K562 (cell line): ENCODE results near the gene RNF17. TPM values are rescaled to one million over a fixed set of nuclear protein-coding genes. Genes with fewer than 3 reads are reported as not detected.

Source experiments
- ATAC-seq: fragments of 200-7000 bp; cut with Tn5 transposase; 3 replicates; pipeline ENCODE4 v1.9.1; 2020; ENCODE audit warnings: moderate library complexity
- BruUV-seq: library from RNA; stranded (reverse); fragments of 400-500 nt; replicated peaks from 2 replicates; lab custom pipeline; 2021; lab: Mats Ljungman, UMichigan
- CTCF ChIA-PET: fragments of 300-600 bp; formaldehyde crosslinking; extraction: SDS; loops from one replicate; lab custom pipeline; 2021; ENCODE audit warnings: low intra/inter-chr PET ratio; lab: Yijun Ruan, JAX
- POLR2A ChIA-PET: fragments of 300-600, 350-650 bp; sonication (Branson Sonifier 250); formaldehyde crosslinking; extraction: SDS; loops from one replicate; lab custom pipeline; 2021; ENCODE audit warnings: antibody characterized with exemption, inconsistent platforms; lab: Yijun Ruan, JAX
- DNase-seq, 4 experiments: peaks; one replicate each; pipeline versions ENCODE4 v3.0.0 to v3.0.0-alpha.2; 2011 to 2018; ENCODE audit warnings: low spot score in 3 of 4, mixed read lengths in 3 of 4; ENCODE audit errors: extremely low read depth in 1 of 4
- FAIRE-seq: peaks from 2 replicates; lab custom pipeline; 2011; peaks lifted over from hg19 to GRCh38; lab: Jason Lieb, UNC
- H2AFZ ChIP-seq: 2 replicates; pipeline ENCODE4 v1.6.0; 2011; ENCODE audit warnings: low read depth, low read length, control low read depth, inconsistent platforms
- H3K27ac ChIP-seq: fragments of 200-600 bp; 3 replicates; pipeline ENCODE4 v1.8.0; 2011; ENCODE audit warnings: low read depth, mild to moderate bottlenecking, control low read depth, inconsistent platforms, low read length, moderate library complexity, mixed read lengths; ENCODE audit errors: extremely low read depth
- H3K27me3 ChIP-seq, 2 experiments: fragments of 300-600 bp in 1 of 2; 2 replicates in 1 of 2; 3 replicates in 1 of 2; pipeline versions ENCODE4 v1.6.0 to v1.8.0; 2011; ENCODE audit warnings: inconsistent platforms in 2 of 2, low read length in 2 of 2, mild to moderate bottlenecking in 1 of 2, mixed read lengths in 1 of 2, moderate library complexity in 1 of 2; ENCODE audit not compliant: control insufficient read depth in 2 of 2, insufficient read depth in 2 of 2
- H3K36me3 ChIP-seq: fragments of 300-600 bp; 3 replicates; pipeline ENCODE4 v1.8.0; 2011; ENCODE audit warnings: mild to moderate bottlenecking, low read length, inconsistent platforms; ENCODE audit not compliant: control insufficient read depth, insufficient read depth
- H3K4me1 ChIP-seq, 2 experiments: fragments of 200-600 bp in 1 of 2; replicated peaks in 1 of 2; 2 replicates in 1 of 2; 3 replicates in 1 of 2; pipeline versions ENCODE4 v1.5.1 to v1.8.0; 2011; ENCODE audit warnings: inconsistent platforms in 2 of 2, low read length in 2 of 2, mild to moderate bottlenecking in 1 of 2, mixed read lengths in 1 of 2, moderate library complexity in 1 of 2; ENCODE audit not compliant: control insufficient read depth in 2 of 2, insufficient read depth in 2 of 2
- H3K4me2 ChIP-seq: 2 replicates; pipeline ENCODE4 v1.6.1; 2011; ENCODE audit warnings: low read length, control low read depth, inconsistent platforms, mixed read lengths; ENCODE audit not compliant: insufficient read depth
- H3K4me3 ChIP-seq: fragments of 200-600 bp; sonication (generic), shearing (Covaris generic); 2 replicates; pipeline ENCODE4 v1.5.1; 2016; ENCODE audit warnings: control low read depth, inconsistent platforms
- H3K79me2 ChIP-seq: fragments of 200-600 bp; 3 replicates; pipeline ENCODE4 v1.8.0; 2011; ENCODE audit warnings: low read length, inconsistent platforms; ENCODE audit not compliant: control insufficient read depth, insufficient read depth
- H3K9ac ChIP-seq, 2 experiments: 2 replicates each; pipeline versions ENCODE4 v1.6.0 to v1.6.1; 2011; ENCODE audit warnings: low read depth in 2 of 2, low read length in 2 of 2, control low read depth in 1 of 2, inconsistent platforms in 1 of 2, mild to moderate bottlenecking in 1 of 2, mixed read lengths in 1 of 2; ENCODE audit not compliant: insufficient read depth in 1 of 2
- H3K9me1 ChIP-seq: one replicate; pipeline ENCODE4 v1.6.0; 2011; ENCODE audit warnings: inconsistent platforms, mild to moderate bottlenecking, low read length, moderate library complexity; ENCODE audit not compliant: control insufficient read depth, insufficient read depth
- H3K9me3 ChIP-seq: replicated peaks from 2 replicates; pipeline ENCODE4 v1.5.1; 2011; ENCODE audit warnings: low read depth, low read length, inconsistent platforms; ENCODE audit not compliant: control insufficient read depth, insufficient read depth
- H4K20me1 ChIP-seq: replicated peaks from 2 replicates; pipeline ENCODE4 v1.6.1; 2011; ENCODE audit warnings: low read length, inconsistent platforms, mixed read lengths; ENCODE audit not compliant: control insufficient read depth, insufficient read depth
- CBFA2T3 ChIP-seq: fragments of 450-650 bp; IDR thresholded peaks from 2 replicates; pipeline ENCODE4 v1.6.1; 2017
- ELF4 ChIP-seq: fragments of 450-650 bp; formaldehyde crosslinking; IDR thresholded peaks from 2 replicates; pipeline ENCODE4 v1.4.0; 2022; ENCODE audit warnings: missing genetic modification characterization
- KLF1 ChIP-seq: fragments of 450-650 bp; IDR thresholded peaks from 2 replicates; pipeline ENCODE4 v1.6.1; 2016; ENCODE audit warnings: missing genetic modification characterization, missing compliant biosample characterization
- MAFG ChIP-seq: fragments of 450-650 bp; conservative IDR thresholded peaks from 2 replicates; pipeline ENCODE4 v1.6.1; 2016; ENCODE audit warnings: missing genetic modification characterization, missing compliant biosample characterization
- MECOM ChIP-seq: fragments of 250-450 bp; sonication (Bioruptor Pico); IDR thresholded peaks from 2 replicates; pipeline ENCODE4 v1.8.0; 2022; ENCODE audit warnings: inconsistent platforms
- NEUROD1 ChIP-seq: fragments of 150-350 bp; IDR thresholded peaks from 2 replicates; pipeline ENCODE4 v1.6.1; 2014; ENCODE audit warnings: borderline replicate concordance, low read length, low read depth; ENCODE audit not compliant: partially characterized antibody
- NR2C1 ChIP-seq, 2 experiments: fragments of 450-650 bp; IDR thresholded peaks; 2 replicates each; pipeline ENCODE4 v1.6.1; 2017; ENCODE audit warnings: mild to moderate bottlenecking in 2 of 2, antibody characterized with exemption in 1 of 2, inconsistent platforms in 1 of 2, missing compliant biosample characterization in 1 of 2, missing genetic modification characterization in 1 of 2
- PCBP1 ChIP-seq: fragments of 200-400 bp; formaldehyde crosslinking; IDR thresholded peaks from 2 replicates; pipeline ENCODE4 v1.6.1; 2018; ENCODE audit warnings: mild to moderate bottlenecking, low read depth, low read length; ENCODE audit not compliant: poor library complexity, severe bottlenecking
- PML ChIP-seq: IDR thresholded peaks from 2 replicates; pipeline ENCODE4 v1.6.1; 2012; ENCODE audit warnings: low read length, inconsistent platforms
- RBM17 ChIP-seq: fragments of 200-400 bp; formaldehyde crosslinking; IDR thresholded peaks from 2 replicates; pipeline ENCODE4 v1.6.1; 2017; ENCODE audit warnings: low read depth, mild to moderate bottlenecking, low read length, borderline replicate concordance
- TEAD2 ChIP-seq: fragments of 450-650 bp; IDR thresholded peaks from 2 replicates; pipeline ENCODE4 v1.6.1; 2016; ENCODE audit warnings: missing genetic modification characterization, control low read depth, missing compliant biosample characterization
- ZC3H8 ChIP-seq: fragments of 450-650 bp; IDR thresholded peaks from 2 replicates; pipeline ENCODE4 v1.6.1; 2017
- ZNF354B ChIP-seq: fragments of 250-450 bp; sonication (Bioruptor Pico); IDR thresholded peaks from 2 replicates; pipeline ENCODE4 v1.4.0; 2020
- WGBS: fragments of 100-300 bp; shearing (Covaris generic); methylation state at CpG from one replicate; pipeline ENCODE4 v1.1.6; 2016; ENCODE audit warnings: low coverage, mixed read lengths; ENCODE audit not compliant: insufficient coverage; ENCODE audit errors: missing lambda C conversion rate; 5-methylcytosine and 5-hydroxymethylcytosine counted together
- in situ Hi-C: fragments of 300-500 bp; cut with MboI; formaldehyde crosslinking; loops from 4 replicates; pipeline ENCODE4 v1.15.0; 2018; ENCODE audit warnings: inconsistent platforms, mixed read lengths
- intact Hi-C: fragments of 100-400 bp; cut with micrococcal nuclease; formaldehyde crosslinking; loops from 2 replicates; pipeline ENCODE4 v1.14.2; 2022
- polyA plus RNA-seq, 8 experiments: library from polyadenylated mRNA; depleted of rRNA in 4 of 8; stranded (reverse) in 5 of 8; unstranded in 3 of 8; fragments of >200 nt; fragmentation: Nextera tagmentation in 2 of 8; fragmentation: Illumina TruSeq in 1 of 8; extraction: Ambion mirVana in 2 of 8; extraction: Trizol in 1 of 8; gene quantifications; 2 replicates each; pipeline versions ENCODE4 v1.2.1 to v1.2.3, GENCODE V29; 2011 to 2014; ENCODE audit warnings: inconsistent platforms in 1 of 8, missing spikeins in 1 of 8
- total RNA-seq, 7 experiments: library from RNA; depleted of rRNA in 6 of 7; stranded (reverse); fragments of >200 nt in 6 of 7; fragmentation: Illumina TruSeq in 2 of 7; extraction: Trizol in 2 of 7; gene quantifications; 2 replicates each; pipeline versions ENCODE4 v1.2.1 to v1.2.3, GENCODE V29; 2011 to 2021; ENCODE audit warnings: low replicate concordance in 1 of 7
- TF ChIP-seq, protein P1 (sequence below): fragments of 250-450 bp; sonication (Bioruptor Pico); IDR thresholded peaks from 2 replicates; pipeline ENCODE4 v1.5.1; 2021; ENCODE audit warnings: mild to moderate bottlenecking

Gene RNF17
- total and polyA plus RNA-seq, 9 of the 15 experiments (the other 6 are each of a cell fraction or from before 2014, with no cell fraction given): 0.11 to 0.90 (median 0.58) TPM

DNA sequence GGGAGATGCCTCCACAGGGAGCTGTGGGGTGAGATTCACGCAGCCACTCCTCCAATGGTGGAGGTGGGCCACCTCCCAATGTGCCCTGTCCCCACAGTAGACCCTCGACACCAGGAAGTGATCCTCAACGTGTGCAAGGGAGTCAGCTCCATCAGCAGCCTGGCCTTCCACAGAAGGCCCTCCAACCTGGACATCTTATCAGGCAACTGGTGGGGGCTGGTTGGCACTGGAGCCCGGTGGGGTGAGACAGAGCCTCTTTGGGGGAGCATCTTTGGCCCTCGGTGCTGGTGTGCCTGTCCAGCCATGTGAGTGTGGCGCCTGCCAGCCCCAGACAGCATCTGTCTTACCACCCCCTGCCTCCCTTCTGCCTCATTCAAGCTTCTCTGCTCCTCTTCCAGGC is 19.7 kb upstream of the RNF17 start:
- no peaks in the 10 kb centered on the region for H4K20me1 ChIP-seq
- FAIRE-seq: no peak
- no peaks in the 10 kb centered on the region for H3K9me3 ChIP-seq
- POLR2A ChIA-PET: no interaction called here
- H3K9me1 ChIP-seq: no peaks in the 10 kb centered on the region
- intact Hi-C loops: no loop called here
- no TSS peak for BruUV-seq
- TF ChIP-seq CBFA2T3 (no peak), TEAD2 (no peak), ZNF354B (no peak)
- no peaks in the 10 kb centered on the region for H3K79me2 ChIP-seq
- no peak overlapping the region for H3K4me3 ChIP-seq
- H2AFZ ChIP-seq: no peak overlapping the region
- H3K4me1 ChIP-seq: peaks cover 0 to 26% of the 10 kb centered on the region in 2 experiments; a peak in 2 of 5 replicates
- no peaks in the 10 kb centered on the region for H3K36me3 ChIP-seq
- no peak overlapping the region for H3K9ac ChIP-seq
- in situ Hi-C loops: loop anchor here (25.0 kb wide), 1 partner anchor 243 kb away; no protein-coding TSS in a partner anchor
- no peak overlapping the region for H3K4me2 ChIP-seq
- WGBS: 0% methylated on average over 3 of the region's 6 CpGs
- DNase-seq: no peak
- no peak overlapping the region for H3K27ac ChIP-seq
- peaks cover 2 to 14% of the 10 kb centered on the region in 2 experiments; a peak in 2 of 5 replicates for H3K27me3 ChIP-seq
- ATAC-seq: no peak
- CTCF ChIA-PET: no interaction called here

DNA sequence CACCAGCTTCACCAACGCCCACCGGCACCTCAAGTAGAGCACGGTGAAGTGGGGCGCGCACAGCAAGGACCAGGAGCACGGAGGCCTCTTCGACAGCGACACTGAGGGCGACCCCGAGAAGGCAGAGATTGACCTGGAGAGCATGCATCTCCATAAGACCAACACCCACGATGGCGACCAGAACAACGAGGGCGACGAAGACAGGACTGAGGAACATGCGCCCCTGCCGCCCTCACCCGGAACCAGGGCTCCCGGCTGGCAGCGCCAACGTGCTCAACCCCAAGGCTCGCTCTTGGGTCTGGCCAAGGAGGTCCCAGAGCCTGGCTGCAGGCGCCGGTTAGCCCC is 18.5 kb upstream of the RNF17 start:
- ChIA-PET POLR2A (no interaction called here), CTCF (no interaction called here)
- no peak overlapping the region for H3K27ac ChIP-seq
- no peaks in the 10 kb centered on the region for H3K9me3 ChIP-seq
- BruUV-seq: no TSS peak
- H3K36me3 ChIP-seq: no peaks in the 10 kb centered on the region
- H3K4me2 ChIP-seq: no peak overlapping the region
- intact Hi-C loops: no loop called here
- H3K79me2 ChIP-seq: no peaks in the 10 kb centered on the region
- H3K9me1 ChIP-seq: no peaks in the 10 kb centered on the region
- no peak overlapping the region for H3K4me3 ChIP-seq
- H3K4me1 ChIP-seq: peaks cover 0 to 26% of the 10 kb centered on the region in 2 experiments; a peak in 2 of 5 replicates
- no peak for TF ChIP-seq NEUROD1
- no peak for TF ChIP-seq KLF1 (tag)
- no peak for TF ChIP-seq RBM17
- TF ChIP-seq PML: no peak
- TF ChIP-seq NR2C1 (IDR thresholded peaks at IDR 0.05): no peak
- TF ChIP-seq NR2C1 (tag; IDR thresholded peaks at IDR 0.05): no peak
- TF ChIP-seq PCBP1: no peak
- no peak for TF ChIP-seq MAFG (tag)
- TF ChIP-seq ELF4 (CRISPR knock-in tag): no peak
- TF ChIP-seq, protein P1, sequence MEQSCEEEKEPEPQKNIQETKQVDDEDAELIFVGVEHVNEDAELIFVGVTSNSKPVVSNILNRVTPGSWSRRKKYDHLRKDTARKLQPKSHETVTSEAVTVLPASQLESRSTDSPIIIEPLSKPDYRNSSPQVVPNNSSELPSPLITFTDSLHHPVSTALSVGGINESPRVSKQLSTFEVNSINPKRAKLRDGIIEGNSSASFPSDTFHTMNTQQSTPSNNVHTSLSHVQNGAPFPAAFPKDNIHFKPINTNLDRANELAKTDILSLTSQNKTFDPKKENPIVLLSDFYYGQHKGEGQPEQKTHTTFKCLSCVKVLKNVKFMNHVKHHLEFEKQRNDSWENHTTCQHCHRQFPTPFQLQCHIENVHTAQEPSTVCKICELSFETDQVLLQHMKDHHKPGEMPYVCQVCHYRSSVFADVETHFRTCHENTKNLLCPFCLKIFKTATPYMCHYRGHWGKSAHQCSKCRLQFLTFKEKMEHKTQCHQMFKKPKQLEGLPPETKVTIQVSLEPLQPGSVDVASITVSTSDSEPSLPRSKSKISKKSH (CRISPR knock-in tag): no peak
- no peak for TF ChIP-seq MECOM (CRISPR knock-in tag)
- no peak for TF ChIP-seq ZC3H8
- no peak overlapping the region for H3K9ac ChIP-seq
- DNase-seq (no peak), FAIRE-seq (no peak), ATAC-seq (no peak)
- no peak overlapping the region for H2AFZ ChIP-seq
- H4K20me1 ChIP-seq: no peaks in the 10 kb centered on the region
- in situ Hi-C loops: loop anchor here (25.0 kb wide), 1 partner anchor 242 kb away; no protein-coding TSS in a partner anchor
- peaks cover 2 to 14% of the 10 kb centered on the region in 2 experiments; a peak in 2 of 5 replicates for H3K27me3 ChIP-seq
- WGBS: 14% methylated on average over 20 of the region's 24 CpGs
